ENCODE data around the gene TRIM43B.
"Not testable (repeated sequence)": the region's sequence is repeated elsewhere in the genome, so short reads cannot be mapped to it uniquely, and the experiment has no call there.

The TRIM43B gene

GRCh38 chr2:95433373-95433772 is 51.2 kb downstream of the TRIM43B start:
- not testable (repeated sequence) for DNase-seq

DNA sequence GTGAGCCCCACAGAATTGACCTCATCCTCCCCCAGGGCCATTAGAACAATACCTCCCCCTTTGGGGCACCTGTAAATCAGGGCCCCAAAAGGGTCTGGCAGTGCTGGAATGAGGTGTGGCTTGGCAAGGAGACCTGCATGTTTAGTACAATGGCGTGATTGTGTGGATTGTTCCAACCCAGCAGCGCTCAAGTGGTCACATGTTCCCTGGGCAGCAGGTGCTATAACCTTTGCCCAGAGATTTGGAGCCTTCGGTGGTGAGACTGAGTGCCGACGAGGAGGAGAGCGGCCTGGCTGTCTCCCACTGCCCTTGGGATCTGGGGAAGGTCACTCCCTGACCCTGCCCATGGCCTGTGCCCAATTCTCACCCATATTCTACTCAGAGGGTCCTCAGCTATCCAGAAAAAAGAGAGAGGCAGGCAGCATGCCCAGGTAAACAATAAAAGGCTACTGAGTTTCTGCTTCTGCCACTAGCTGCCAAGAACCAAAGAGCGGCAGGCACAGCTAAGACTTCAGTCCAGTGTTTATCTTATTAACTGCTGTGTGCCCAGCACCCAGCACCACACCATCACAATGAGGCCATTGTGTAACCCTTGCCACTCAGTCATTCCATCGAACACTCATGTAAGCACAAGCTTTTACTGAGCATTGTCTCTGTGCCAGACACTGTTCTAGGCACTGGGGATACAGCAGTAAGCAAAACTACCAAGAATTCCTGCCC is 54.6 kb downstream of the TRIM43B start:
- not testable (repeated sequence) for DNase-seq

GRCh38 chr2:95427196-95427867 is 57.2 kb downstream of the TRIM43B start:
- not testable (repeated sequence) for DNase-seq
